GM12878 (cell line): Measurements from ENCODE around the gene ZNF280A.

Experiments
- CREB1 ChIP-seq: IDR thresholded peaks from 2 replicates; pipeline ENCODE4 v1.6.1; 2012; ENCODE audit warnings: low read depth, mild to moderate bottlenecking, inconsistent platforms
- CTCF ChIP-seq, 3 experiments: IDR thresholded peaks in 2 of 3; conservative IDR thresholded peaks in 1 of 3; 2 replicates each; pipeline ENCODE4 v1.5.1; 2011; ENCODE audit warnings: low read depth in 3 of 3, low read length in 3 of 3, mild to moderate bottlenecking in 3 of 3, control low read depth in 2 of 3, moderate library complexity in 2 of 3, inconsistent platforms in 1 of 3, mixed read lengths in 1 of 3; ENCODE audit not compliant: control insufficient read depth in 2 of 3, insufficient read depth in 1 of 3; ENCODE audit errors: extremely low read depth in 1 of 3
- EZH2 ChIP-seq: IDR thresholded peaks from 2 replicates; pipeline ENCODE4 v1.6.1; 2012; ENCODE audit warnings: low read depth, mild to moderate bottlenecking, control low read depth, inconsistent platforms, low read length, borderline replicate concordance; ENCODE audit not compliant: control insufficient read depth
- GATAD2B ChIP-seq: fragments of 450-650 bp; conservative IDR thresholded peaks from 2 replicates; pipeline ENCODE4 v1.6.1; 2017; ENCODE audit warnings: low read depth, mild to moderate bottlenecking, moderate library complexity
- MAX ChIP-seq: IDR thresholded peaks from 2 replicates; pipeline ENCODE4 v1.6.1; 2012; ENCODE audit warnings: low read depth, low read length, improper control_type of control experiment
- RCOR1 ChIP-seq: conservative IDR thresholded peaks from 2 replicates; pipeline ENCODE4 v1.6.1; 2012; ENCODE audit warnings: low read depth, low read length, improper control_type of control experiment
- RFX5 ChIP-seq: IDR thresholded peaks from 2 replicates; pipeline ENCODE4 v1.6.1; 2011; ENCODE audit warnings: low read depth, low read length, improper control_type of control experiment
- SP1 ChIP-seq: IDR thresholded peaks from one replicate; pipeline ENCODE4 v1.6.1; 2011; ENCODE audit warnings: low read depth, low read length
- ZNF217 ChIP-seq: fragments of 450-650 bp; IDR thresholded peaks from 2 replicates; pipeline ENCODE4 v1.6.1; 2017; ENCODE audit warnings: antibody characterized with exemption, mild to moderate bottlenecking
- ZSCAN29 ChIP-seq: fragments of 450-650 bp; IDR thresholded peaks from 2 replicates; pipeline ENCODE4 v1.6.1; 2017; ENCODE audit warnings: mild to moderate bottlenecking, moderate library complexity
- TF ChIP-seq, protein P1 (sequence below): IDR thresholded peaks from 2 replicates; pipeline ENCODE4 v1.6.1; 2012; ENCODE audit warnings: improper control_type of control experiment, low read depth, low read length; ENCODE audit not compliant: insufficient replicate concordance

- TF ChIP-seq SP1 (no peak), RCOR1 (no peak), GATAD2B (no peak), CTCF (IDR thresholded peaks at IDR 0.05 in 2 of 3, conservative IDR thresholded peaks at IDR 0.05 in 1 of 3; ENCODE audit: control insufficient read depth in 2 of 3, extremely low read depth in 1 of 3, insufficient read depth in 1 of 3, low read depth in 3 of 3, low read length in 3 of 3) (no peak), EZH2 (no peak), MAX (no peak), CREB1 (no peak), RFX5 (no peak), ZSCAN29 (no peak), ZNF217 (no peak)
- TF ChIP-seq, protein P1, sequence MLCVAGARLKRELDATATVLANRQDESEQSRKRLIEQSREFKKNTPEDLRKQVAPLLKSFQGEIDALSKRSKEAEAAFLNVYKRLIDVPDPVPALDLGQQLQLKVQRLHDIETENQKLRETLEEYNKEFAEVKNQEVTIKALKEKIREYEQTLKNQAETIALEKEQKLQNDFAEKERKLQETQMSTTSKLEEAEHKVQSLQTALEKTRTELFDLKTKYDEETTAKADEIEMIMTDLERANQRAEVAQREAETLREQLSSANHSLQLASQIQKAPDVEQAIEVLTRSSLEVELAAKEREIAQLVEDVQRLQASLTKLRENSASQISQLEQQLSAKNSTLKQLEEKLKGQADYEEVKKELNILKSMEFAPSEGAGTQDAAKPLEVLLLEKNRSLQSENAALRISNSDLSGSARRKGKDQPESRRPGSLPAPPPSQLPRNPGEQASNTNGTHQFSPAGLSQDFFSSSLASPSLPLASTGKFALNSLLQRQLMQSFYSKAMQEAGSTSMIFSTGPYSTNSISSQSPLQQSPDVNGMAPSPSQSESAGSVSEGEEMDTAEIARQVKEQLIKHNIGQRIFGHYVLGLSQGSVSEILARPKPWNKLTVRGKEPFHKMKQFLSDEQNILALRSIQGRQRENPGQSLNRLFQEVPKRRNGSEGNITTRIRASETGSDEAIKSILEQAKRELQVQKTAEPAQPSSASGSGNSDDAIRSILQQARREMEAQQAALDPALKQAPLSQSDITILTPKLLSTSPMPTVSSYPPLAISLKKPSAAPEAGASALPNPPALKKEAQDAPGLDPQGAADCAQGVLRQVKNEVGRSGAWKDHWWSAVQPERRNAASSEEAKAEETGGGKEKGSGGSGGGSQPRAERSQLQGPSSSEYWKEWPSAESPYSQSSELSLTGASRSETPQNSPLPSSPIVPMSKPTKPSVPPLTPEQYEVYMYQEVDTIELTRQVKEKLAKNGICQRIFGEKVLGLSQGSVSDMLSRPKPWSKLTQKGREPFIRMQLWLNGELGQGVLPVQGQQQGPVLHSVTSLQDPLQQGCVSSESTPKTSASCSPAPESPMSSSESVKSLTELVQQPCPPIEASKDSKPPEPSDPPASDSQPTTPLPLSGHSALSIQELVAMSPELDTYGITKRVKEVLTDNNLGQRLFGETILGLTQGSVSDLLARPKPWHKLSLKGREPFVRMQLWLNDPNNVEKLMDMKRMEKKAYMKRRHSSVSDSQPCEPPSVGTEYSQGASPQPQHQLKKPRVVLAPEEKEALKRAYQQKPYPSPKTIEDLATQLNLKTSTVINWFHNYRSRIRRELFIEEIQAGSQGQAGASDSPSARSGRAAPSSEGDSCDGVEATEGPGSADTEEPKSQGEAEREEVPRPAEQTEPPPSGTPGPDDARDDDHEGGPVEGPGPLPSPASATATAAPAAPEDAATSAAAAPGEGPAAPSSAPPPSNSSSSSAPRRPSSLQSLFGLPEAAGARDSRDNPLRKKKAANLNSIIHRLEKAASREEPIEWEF = no peak
Measured at GRCh38 chr22:22515890-22516289, 4.2 kb downstream of the ZNF280A start.
